ENCODE data around the gene PPP6R1. TPM values are rescaled to one million over a fixed set of nuclear protein-coding genes. Genes with fewer than 3 reads are reported as not detected.
A peak's percentile ranks its signal among the peaks of the same experiment; 100 is the strongest.

The PPP6R1 gene
- total RNA-seq, 2 experiments from 2014 or later: 172 to 182 TPM

- H3K4me1 Mint-ChIP-seq (ENCODE audit: low read depth): peaks cover 28% of the 10 kb centered on the region
- peaks cover 69% of the 10 kb centered on the region for H3K36me3 Mint-ChIP-seq (ENCODE audit: low read depth)
- no peaks in the 10 kb centered on the region for H3K9me3 ChIP-seq (ENCODE audit: control insufficient read depth in 1 of 2, insufficient read depth in 1 of 2, low read length in 2 of 2)
- DNase-seq (peak in 3 of 14 experiments; percentile 38 to 76 (median 43)), ATAC-seq (ENCODE audit: poor library complexity) (no peak)
- peaks cover 35% of the 10 kb centered on the region for H3K4me1 ChIP-seq (ENCODE audit: insufficient read depth, low read length)
- H3K4me3 ChIP-seq (ENCODE audit: low read length): no peak overlapping the region
- no peaks in the 10 kb centered on the region for H3K9me3 Mint-ChIP-seq
- intact Hi-C loops (cut with DNase I, micrococcal nuclease): no loop called here
- peak overlapping the region; percentile 61 for H3K4me3 Mint-ChIP-seq
- H3K27me3 ChIP-seq (ENCODE audit: control insufficient read depth in 1 of 2, insufficient read depth in 2 of 2, low read length in 2 of 2): no peaks in the 10 kb centered on the region
- CTCF ChIA-PET: no interaction called here
- TF ChIP-seq CTCF (IDR thresholded peaks at IDR 0.05): no peak
- H3K27me3 Mint-ChIP-seq: no peaks in the 10 kb centered on the region
- peaks cover 33% of the 10 kb centered on the region for H3K36me3 ChIP-seq (ENCODE audit: insufficient read depth, low read length)
- H3K27ac Mint-ChIP-seq: peak overlapping the region; percentile 77
- POLR2A ChIA-PET: interaction anchor here (0.6 to 5.9 kb wide), 2 partner anchors 17 to 22 kb away, joined by 3 to 79 read pairs; partner anchors contain the start of gene PPP6R1
- peak overlapping the region in 1 of 2 donors; percentile 44 for H3K27ac ChIP-seq (ENCODE audit: low read depth in 1 of 2, low read length in 2 of 2)
Measured at GRCh38 chr19:55275851-55276719, 17.3 kb upstream of the PPP6R1 start.

GRCh38 chr19:55273978-55274707 is 15.3 kb upstream of the PPP6R1 start:
- CTCF ChIA-PET: no interaction called here
- Mint-ChIP-seq H3K36me3 (ENCODE audit: low read depth) (peaks cover 79% of the 10 kb centered on the region), H3K9me3 (no peaks in the 10 kb centered on the region), H3K27me3 (no peaks in the 10 kb centered on the region), H3K4me1 (ENCODE audit: low read depth) (peaks cover 11% of the 10 kb centered on the region), H3K4me3 (no peak overlapping the region), H3K27ac (no peak overlapping the region)
- POLR2A ChIA-PET: no interaction called here
- no peak for TF ChIP-seq CTCF (IDR thresholded peaks at IDR 0.05)
- Histone ChIP-seq H3K4me3 (ENCODE audit: low read length) (no peak overlapping the region), H3K4me1 (ENCODE audit: insufficient read depth, low read length) (peaks cover 18% of the 10 kb centered on the region), H3K27ac (ENCODE audit: low read depth in 1 of 2, low read length in 2 of 2) (no peak overlapping the region), H3K27me3 (ENCODE audit: control insufficient read depth in 1 of 2, insufficient read depth in 2 of 2, low read length in 2 of 2) (no peaks in the 10 kb centered on the region), H3K9me3 (ENCODE audit: control insufficient read depth in 1 of 2, insufficient read depth in 1 of 2, low read length in 2 of 2) (no peaks in the 10 kb centered on the region), H3K36me3 (ENCODE audit: insufficient read depth, low read length) (peaks cover 43% of the 10 kb centered on the region)
- ATAC-seq (ENCODE audit: poor library complexity) (no peak), DNase-seq (no peak)
- intact Hi-C loops (cut with DNase I, micrococcal nuclease): no loop called here

- intact Hi-C loops (cut with DNase I, micrococcal nuclease): no loop called here
- Mint-ChIP-seq H3K27ac (no peak overlapping the region), H3K4me1 (ENCODE audit: low read depth) (peaks cover 11% of the 10 kb centered on the region), H3K4me3 (no peak overlapping the region), H3K36me3 (ENCODE audit: low read depth) (peaks cover 76% of the 10 kb centered on the region), H3K27me3 (no peaks in the 10 kb centered on the region), H3K9me3 (no peaks in the 10 kb centered on the region)
- Histone ChIP-seq H3K9me3 (ENCODE audit: control insufficient read depth in 1 of 2, insufficient read depth in 1 of 2, low read length in 2 of 2) (no peaks in the 10 kb centered on the region), H3K4me3 (ENCODE audit: low read length) (no peak overlapping the region), H3K36me3 (ENCODE audit: insufficient read depth, low read length) (peaks cover 38% of the 10 kb centered on the region), H3K27me3 (ENCODE audit: control insufficient read depth in 1 of 2, insufficient read depth in 2 of 2, low read length in 2 of 2) (no peaks in the 10 kb centered on the region), H3K4me1 (ENCODE audit: insufficient read depth, low read length) (peaks cover 10% of the 10 kb centered on the region), H3K27ac (ENCODE audit: low read depth in 1 of 2, low read length in 2 of 2) (no peak overlapping the region)
- no peak for DNase-seq
- ChIA-PET CTCF (no interaction called here), POLR2A (no interaction called here)
- no peak for TF ChIP-seq CTCF (IDR thresholded peaks at IDR 0.05)
- no peak for ATAC-seq (ENCODE audit: poor library complexity)
Measured at GRCh38 chr19:55272142-55272541, 13.3 kb upstream of the PPP6R1 start.

Data from CD4-positive, alpha-beta T cell (primary cell).